ENCODE data around the gene ARRB2. TPM values are rescaled to one million over a fixed set of nuclear protein-coding genes. Genes with fewer than 3 reads are reported as not detected.
"Not testable (repeated sequence)": the region's sequence is repeated elsewhere in the genome, so short reads cannot be mapped to it uniquely, and the experiment has no call there.

ARRB2 gene
- total RNA-seq, 1 experiment from 2014 or later: 79.7 TPM

GRCh38 chr17:4703330-4703691 is 7.1 kb upstream of the ARRB2 start:
- no peak for DNase-seq
- ChIA-PET POLR2A (ENCODE audit: unreplicated experiment) (no interaction called here), CTCF (interaction anchor here (0.6 kb wide), 1 partner anchor 36 kb away, joined by 3 read pairs; no protein-coding TSS in a partner anchor)
- Histone ChIP-seq H3K79me2 (ENCODE audit: low read depth) (peaks cover 68% of the 10 kb centered on the region), H3K9me3 (ENCODE audit: insufficient read depth, low read depth) (no peaks in the 10 kb centered on the region), H2AFZ (peak overlapping the region; percentile 97), H3K27me3 (ENCODE audit: insufficient read depth, low read depth) (no peaks in the 10 kb centered on the region), H3K4me1 (replicated peaks; ENCODE audit: insufficient read depth) (peaks cover 29% of the 10 kb centered on the region), H3K4me2 (peak overlapping the region; percentile 100), H3K9me2 (ENCODE audit: insufficient read depth) (no peaks in the 10 kb centered on the region), H3K4me3 (peak overlapping the region; percentile 95), H3K36me3 (ENCODE audit: low read depth) (no peaks in the 10 kb centered on the region; the same call in 1 of the 2 replicates), H3F3A (ENCODE audit: insufficient read depth, low read depth) (peaks cover 14% of the 10 kb centered on the region; the same call in 1 of the 2 replicates), H4K20me1 (ENCODE audit: insufficient read depth) (peaks cover 28% of the 10 kb centered on the region; the same call in 1 of the 2 replicates), H3K27ac (peak overlapping the region; percentile 57)
- TF ChIP-seq EZH2 (IDR thresholded peaks at IDR 0.05; ENCODE audit: low read depth): no peak
- TF ChIP-seq, protein P1, sequence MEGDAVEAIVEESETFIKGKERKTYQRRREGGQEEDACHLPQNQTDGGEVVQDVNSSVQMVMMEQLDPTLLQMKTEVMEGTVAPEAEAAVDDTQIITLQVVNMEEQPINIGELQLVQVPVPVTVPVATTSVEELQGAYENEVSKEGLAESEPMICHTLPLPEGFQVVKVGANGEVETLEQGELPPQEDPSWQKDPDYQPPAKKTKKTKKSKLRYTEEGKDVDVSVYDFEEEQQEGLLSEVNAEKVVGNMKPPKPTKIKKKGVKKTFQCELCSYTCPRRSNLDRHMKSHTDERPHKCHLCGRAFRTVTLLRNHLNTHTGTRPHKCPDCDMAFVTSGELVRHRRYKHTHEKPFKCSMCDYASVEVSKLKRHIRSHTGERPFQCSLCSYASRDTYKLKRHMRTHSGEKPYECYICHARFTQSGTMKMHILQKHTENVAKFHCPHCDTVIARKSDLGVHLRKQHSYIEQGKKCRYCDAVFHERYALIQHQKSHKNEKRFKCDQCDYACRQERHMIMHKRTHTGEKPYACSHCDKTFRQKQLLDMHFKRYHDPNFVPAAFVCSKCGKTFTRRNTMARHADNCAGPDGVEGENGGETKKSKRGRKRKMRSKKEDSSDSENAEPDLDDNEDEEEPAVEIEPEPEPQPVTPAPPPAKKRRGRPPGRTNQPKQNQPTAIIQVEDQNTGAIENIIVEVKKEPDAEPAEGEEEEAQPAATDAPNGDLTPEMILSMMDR (conservative IDR thresholded peaks at IDR 0.05): no peak
- intact Hi-C loops (cut with micrococcal nuclease; ENCODE audit: unreplicated experiment): loop anchor here (10.0 kb wide), 1 partner anchor 139 kb away; the partner anchor contains the start of gene GGT6
- no TSS peak for BruUV-seq (replicated peaks)

DNA sequence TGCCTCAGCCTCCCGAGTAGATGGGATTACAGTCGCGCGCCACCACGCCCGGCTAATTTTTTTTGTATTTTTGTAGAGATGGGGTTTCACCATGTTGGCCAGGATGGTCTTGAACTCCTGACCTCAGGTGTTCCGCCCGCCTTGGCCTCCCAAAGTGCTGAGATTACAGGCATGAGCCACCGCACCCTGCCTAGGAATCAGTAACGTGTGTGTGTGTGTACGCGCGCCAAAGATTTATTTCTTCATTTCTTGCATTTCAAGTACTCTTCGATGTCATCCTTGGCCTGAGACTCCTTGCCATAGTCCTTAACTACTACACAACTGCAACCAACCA is 5.9 kb upstream of the ARRB2 start:
- Histone ChIP-seq H3K4me3 (peak overlapping the region; percentile 95), H2AFZ (peak overlapping the region; percentile 97), H3F3A (ENCODE audit: insufficient read depth, low read depth) (peaks cover 25% of the 10 kb centered on the region), H3K79me2 (ENCODE audit: low read depth) (peaks cover 56% of the 10 kb centered on the region), H3K4me1 (replicated peaks; ENCODE audit: insufficient read depth) (peaks cover 29% of the 10 kb centered on the region), H4K20me1 (ENCODE audit: insufficient read depth) (peaks cover 18% of the 10 kb centered on the region; the same call in 1 of the 2 replicates), H3K4me2 (peak overlapping the region; percentile 100)
- not testable (repeated sequence) for H3K27ac ChIP-seq; BruUV-seq (replicated peaks); H3K27me3 ChIP-seq (ENCODE audit: insufficient read depth, low read depth); H3K36me3 ChIP-seq (ENCODE audit: low read depth); H3K9me3 ChIP-seq (ENCODE audit: insufficient read depth, low read depth); H3K9me2 ChIP-seq (ENCODE audit: insufficient read depth); DNase-seq
- ChIA-PET POLR2A (ENCODE audit: unreplicated experiment) (interaction anchor here (0.8 kb wide), 1 partner anchor 35 kb away, joined by 5 read pairs; the partner anchor contains the start of genes CXCL16 and ZMYND15), CTCF (interaction anchor here (0.8 kb wide), 1 partner anchor 26 kb away, joined by 6 read pairs; no protein-coding TSS in a partner anchor)
- intact Hi-C loops (cut with micrococcal nuclease; ENCODE audit: unreplicated experiment): loop anchor here (1.0 to 10.0 kb wide), 2 partner anchors 27 to 140 kb away; partner anchors contain the start of genes GGT6 and MED11

GRCh38 chr17:4704991-4705390 is 5.4 kb upstream of the ARRB2 start:
- ChIA-PET CTCF (interaction anchor here (0.8 kb wide), 1 partner anchor 26 kb away, joined by 6 read pairs; no protein-coding TSS in a partner anchor), POLR2A (ENCODE audit: unreplicated experiment) (no interaction called here)
- Histone ChIP-seq H3K79me2 (ENCODE audit: low read depth) (peaks cover 52% of the 10 kb centered on the region), H3K9me3 (ENCODE audit: insufficient read depth, low read depth) (no peaks in the 10 kb centered on the region), H3K27me3 (ENCODE audit: insufficient read depth, low read depth) (no peaks in the 10 kb centered on the region), H3K4me3 (peak overlapping the region; percentile 95; the same call in 1 of the 2 replicates), H4K20me1 (ENCODE audit: insufficient read depth) (peaks cover 14% of the 10 kb centered on the region; the same call in 1 of the 2 replicates), H3F3A (ENCODE audit: insufficient read depth, low read depth) (peaks cover 30% of the 10 kb centered on the region), H3K27ac (no peak overlapping the region), H3K9me2 (ENCODE audit: insufficient read depth) (no peaks in the 10 kb centered on the region), H3K4me2 (peak overlapping the region; percentile 100), H2AFZ (no peak overlapping the region), H3K4me1 (replicated peaks; ENCODE audit: insufficient read depth) (peaks cover 29% of the 10 kb centered on the region), H3K36me3 (ENCODE audit: low read depth) (no peaks in the 10 kb centered on the region)
- intact Hi-C loops (cut with micrococcal nuclease; ENCODE audit: unreplicated experiment): loop anchor here (1.0 to 10.0 kb wide), 2 partner anchors 26 to 140 kb away; partner anchors contain the start of genes GGT6 and MED11
- TF ChIP-seq, protein P1 (conservative IDR thresholded peaks at IDR 0.05): no peak
- TF ChIP-seq EZH2 (IDR thresholded peaks at IDR 0.05; ENCODE audit: low read depth): no peak
- BruUV-seq (replicated peaks): no TSS peak
- DNase-seq: no peak

Measured in PC-9 (cell line).